Keratinocyte (primary cell): ENCODE results near the gene PPP1R3F.

Source experiments
- EZH2 ChIP-seq: IDR thresholded peaks from one replicate; pipeline ENCODE4 v1.6.1; 2012; ENCODE audit warnings: inconsistent platforms, mild to moderate bottlenecking, low read length, moderate library complexity
- TF ChIP-seq, protein P1 (sequence below), 3 experiments: IDR thresholded peaks in 1 of 3; conservative IDR thresholded peaks in 1 of 3; optimal IDR thresholded peaks in 1 of 3; 2 replicates in 2 of 3; 3 replicates in 1 of 3; pipeline versions ENCODE3 to v1.5.1; 2011; ENCODE audit warnings: low read length in 3 of 3, mild to moderate bottlenecking in 3 of 3, moderate library complexity in 2 of 3, control low read depth in 1 of 3, inconsistent platforms in 1 of 3; ENCODE audit not compliant: insufficient read depth in 2 of 3; ENCODE audit errors: extremely low read depth in 1 of 3

DNA sequence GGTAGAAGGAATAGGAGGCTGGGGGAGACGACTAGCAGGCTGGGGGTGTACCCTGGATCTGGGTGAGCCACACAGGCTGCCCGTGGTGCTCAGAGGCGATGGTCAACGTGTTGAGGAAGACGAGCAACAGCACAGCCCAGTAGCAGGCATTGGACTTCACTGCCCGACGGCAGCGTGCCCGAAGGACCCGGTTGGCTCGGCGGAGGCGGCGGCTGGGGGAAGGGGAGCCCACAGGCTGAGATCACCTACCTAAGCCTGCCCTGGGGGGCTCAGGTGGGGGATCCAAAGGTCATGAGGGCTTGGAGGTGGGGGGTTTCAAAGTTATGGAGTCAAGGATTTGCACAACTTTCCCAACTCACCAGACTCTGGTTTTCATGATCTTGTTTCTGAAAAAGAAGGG is 43.7 kb upstream of the PPP1R3F start:
- TF ChIP-seq, protein P1, sequence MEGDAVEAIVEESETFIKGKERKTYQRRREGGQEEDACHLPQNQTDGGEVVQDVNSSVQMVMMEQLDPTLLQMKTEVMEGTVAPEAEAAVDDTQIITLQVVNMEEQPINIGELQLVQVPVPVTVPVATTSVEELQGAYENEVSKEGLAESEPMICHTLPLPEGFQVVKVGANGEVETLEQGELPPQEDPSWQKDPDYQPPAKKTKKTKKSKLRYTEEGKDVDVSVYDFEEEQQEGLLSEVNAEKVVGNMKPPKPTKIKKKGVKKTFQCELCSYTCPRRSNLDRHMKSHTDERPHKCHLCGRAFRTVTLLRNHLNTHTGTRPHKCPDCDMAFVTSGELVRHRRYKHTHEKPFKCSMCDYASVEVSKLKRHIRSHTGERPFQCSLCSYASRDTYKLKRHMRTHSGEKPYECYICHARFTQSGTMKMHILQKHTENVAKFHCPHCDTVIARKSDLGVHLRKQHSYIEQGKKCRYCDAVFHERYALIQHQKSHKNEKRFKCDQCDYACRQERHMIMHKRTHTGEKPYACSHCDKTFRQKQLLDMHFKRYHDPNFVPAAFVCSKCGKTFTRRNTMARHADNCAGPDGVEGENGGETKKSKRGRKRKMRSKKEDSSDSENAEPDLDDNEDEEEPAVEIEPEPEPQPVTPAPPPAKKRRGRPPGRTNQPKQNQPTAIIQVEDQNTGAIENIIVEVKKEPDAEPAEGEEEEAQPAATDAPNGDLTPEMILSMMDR (optimal IDR thresholded peaks at IDR 0.05 in 1 of 3, IDR thresholded peaks at IDR 0.05 in 1 of 3, conservative IDR thresholded peaks at IDR 0.05 in 1 of 3; ENCODE audit: extremely low read depth in 1 of 3, insufficient read depth in 2 of 3, low read length in 3 of 3): no peak
- TF ChIP-seq EZH2: no peak
